Middle frontal gyrus (tissue), 1 donor: ENCODE data around the gene PAFAH1B2.
"Not testable (repeated sequence)": the region's sequence is repeated elsewhere in the genome, so short reads cannot be mapped to it uniquely, and the experiment has no call there.

Experiments used
- DNase-seq: peaks from one replicate; pipeline ENCODE4 v3.0.0-alpha.2; 2015; ENCODE audit warnings: low spot score; ENCODE audit errors: extremely low spot score

PAFAH1B2 gene

GRCh38 chr11:117127171-117127901 is 16.8 kb upstream of the PAFAH1B2 start:
- no peak for DNase-seq

GRCh38 chr11:117128289-117128688 is 15.8 kb upstream of the PAFAH1B2 start:
- no peak for DNase-seq

DNA sequence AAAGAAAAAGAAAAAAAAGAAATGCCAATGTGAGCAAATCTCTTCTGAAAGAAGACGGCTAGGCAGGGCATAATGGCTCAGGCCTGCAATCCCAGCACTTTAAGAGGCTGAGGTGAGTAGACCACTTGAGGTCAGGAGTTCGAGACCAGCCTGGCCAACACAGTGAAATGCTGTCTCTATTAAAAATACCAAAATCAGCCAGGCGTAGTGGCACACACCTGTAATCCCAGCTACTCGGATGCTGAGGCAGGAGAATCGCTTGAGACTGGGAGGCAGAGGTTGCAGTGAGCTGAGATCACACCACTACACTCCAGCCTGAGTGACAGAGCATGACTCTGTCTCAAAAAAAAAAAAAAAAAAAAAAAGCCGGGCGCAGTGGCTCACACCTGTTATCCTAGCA is 13.7 kb upstream of the PAFAH1B2 start:
- DNase-seq = not testable (repeated sequence)

- DNase-seq = no peak
Observed at GRCh38 chr11:117130879-117131278, 13.2 kb upstream of the PAFAH1B2 start.

DNA sequence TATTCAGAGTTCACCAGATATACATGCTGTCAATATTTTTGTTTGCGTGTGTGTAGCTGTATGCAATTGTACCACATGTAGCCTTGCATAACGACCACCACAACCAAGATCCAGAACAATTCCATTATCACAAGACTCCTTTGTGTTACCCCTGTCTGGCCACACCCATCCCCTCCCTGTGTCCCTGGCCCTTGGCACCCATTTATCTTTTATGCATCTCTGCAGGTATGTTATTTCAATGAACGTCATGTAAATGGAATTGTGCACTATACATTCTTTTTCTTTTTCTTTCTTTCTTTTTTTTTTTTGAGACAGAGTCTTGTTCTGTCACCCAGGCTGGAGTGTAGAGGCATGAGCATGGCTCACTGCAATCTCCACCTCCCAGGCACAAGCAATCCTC is 9.7 kb upstream of the PAFAH1B2 start:
- DNase-seq = no peak

DNA sequence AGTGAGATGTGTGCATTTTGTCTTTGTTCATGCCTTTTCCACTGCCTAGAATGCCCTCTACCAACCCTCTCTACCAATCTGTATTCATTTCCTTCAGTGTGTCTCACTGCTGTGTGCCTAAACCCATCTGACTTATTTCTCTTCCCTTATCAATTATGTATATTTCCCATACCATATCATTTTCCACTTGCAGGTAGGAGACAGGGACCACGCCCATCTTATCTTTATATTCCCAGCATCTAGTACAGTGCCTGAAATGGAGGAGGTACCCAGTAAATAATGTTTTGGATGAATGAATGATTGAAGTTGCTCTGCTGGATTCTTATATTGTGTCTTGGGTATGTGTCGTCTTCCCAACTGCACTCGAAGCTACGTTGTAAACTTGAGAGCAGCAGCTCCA is 9.1 kb upstream of the PAFAH1B2 start:
- DNase-seq = not testable (repeated sequence)

- not testable (repeated sequence) for DNase-seq
Observed at GRCh38 chr11:117137223-117138086, 6.6 kb upstream of the PAFAH1B2 start.

GRCh38 chr11:117143390-117143789 is 697 bp upstream of the PAFAH1B2 start:
- no peak for DNase-seq

GRCh38 chr11:117144477-117145392 is 648 bp downstream of the PAFAH1B2 start:
- no peak for DNase-seq

DNA sequence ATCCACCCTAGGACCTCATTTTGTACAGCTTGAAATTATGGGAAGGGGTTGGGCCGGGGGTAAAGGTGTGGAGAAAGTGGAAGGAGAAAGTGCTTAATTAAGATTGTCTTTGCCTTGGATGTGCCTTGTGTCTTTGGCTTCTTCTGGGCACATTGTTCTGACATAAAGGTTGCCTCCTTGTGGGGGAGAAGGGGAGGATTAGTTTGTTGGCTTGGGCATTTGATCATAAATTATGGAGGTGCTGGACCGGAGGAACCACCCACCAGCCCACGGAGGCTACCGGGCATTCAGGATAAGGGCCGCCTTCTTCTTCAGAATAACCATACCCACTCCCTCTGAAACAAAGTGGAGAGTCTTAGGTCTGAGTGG is 1.3 kb downstream of the PAFAH1B2 start:
- no peak for DNase-seq

DNA sequence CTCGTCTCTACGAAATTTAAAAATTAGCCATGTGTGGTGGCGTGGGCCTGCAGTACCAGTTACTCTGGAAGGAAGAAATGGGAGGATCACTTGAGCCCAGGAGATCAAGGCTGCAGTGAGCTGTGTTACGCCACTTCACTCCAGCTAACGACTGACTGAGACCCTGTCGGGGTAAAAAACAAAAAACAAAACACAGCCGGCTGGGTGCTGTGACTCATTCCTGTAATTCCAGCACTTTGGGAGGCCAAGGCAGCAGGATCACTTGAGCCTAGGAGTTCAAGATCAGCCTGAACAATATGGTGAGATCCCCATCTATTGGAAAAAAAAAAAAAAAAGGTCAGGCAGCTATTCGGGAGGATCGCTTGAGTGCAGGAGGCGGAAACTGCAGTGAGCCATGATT is 2.4 kb downstream of the PAFAH1B2 start:
- no peak for DNase-seq

DNA sequence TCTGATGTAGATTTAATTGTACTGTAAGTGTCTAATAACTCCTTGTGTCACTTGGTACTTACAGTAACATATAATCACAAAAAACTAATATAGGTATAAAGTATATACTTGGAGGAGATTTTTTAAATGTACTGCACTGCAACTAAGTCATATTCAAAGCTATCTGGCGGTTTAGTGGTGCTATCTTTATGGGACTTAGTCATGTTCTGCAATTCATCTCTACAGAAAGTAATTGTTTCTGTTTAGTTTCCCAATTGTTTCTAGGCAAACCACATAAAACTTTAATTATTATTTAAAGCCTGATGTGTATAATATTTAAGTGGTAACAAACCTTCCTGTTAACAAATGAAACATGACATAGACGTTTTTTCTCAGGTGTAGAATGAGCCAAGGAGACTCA is 8.0 kb downstream of the PAFAH1B2 start:
- DNase-seq = no peak

GRCh38 chr11:117154468-117154867 is 10.4 kb downstream of the PAFAH1B2 start:
- DNase-seq = no peak

GRCh38 chr11:117157507-117157906 is 13.4 kb downstream of the PAFAH1B2 start:
- DNase-seq = no peak

- DNase-seq = no peak
Observed at GRCh38 chr11:117159892-117160291, 15.8 kb downstream of the PAFAH1B2 start.

DNA sequence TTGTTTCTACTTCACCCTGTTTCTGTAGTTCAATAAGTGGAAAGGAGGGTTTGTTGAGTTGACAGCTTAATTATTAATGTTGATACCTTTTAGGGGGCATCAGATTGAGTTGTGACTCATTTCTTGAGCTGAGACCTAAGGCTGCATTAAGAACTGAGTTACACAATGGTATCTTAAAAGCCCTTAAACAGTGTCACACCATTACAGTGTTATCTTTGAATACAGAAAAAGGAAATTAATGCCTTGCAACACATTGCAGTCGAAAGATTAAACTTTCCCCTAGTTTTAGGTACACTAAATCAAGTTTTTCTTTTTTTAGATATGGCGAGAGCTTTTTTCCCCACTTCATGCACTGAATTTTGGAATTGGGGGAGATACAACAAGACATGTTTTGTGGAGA is 16.7 kb downstream of the PAFAH1B2 start:
- DNase-seq = no peak

GRCh38 chr11:117166491-117166890 is 22.4 kb downstream of the PAFAH1B2 start:
- no peak for DNase-seq

GRCh38 chr11:117169736-117170135 is 25.6 kb downstream of the PAFAH1B2 start:
- DNase-seq = no peak

GRCh38 chr11:117170210-117170609 is 26.1 kb downstream of the PAFAH1B2 start:
- no peak for DNase-seq

- no peak for DNase-seq
Observed at GRCh38 chr11:117171007-117171403, 26.9 kb downstream of the PAFAH1B2 start.

DNA sequence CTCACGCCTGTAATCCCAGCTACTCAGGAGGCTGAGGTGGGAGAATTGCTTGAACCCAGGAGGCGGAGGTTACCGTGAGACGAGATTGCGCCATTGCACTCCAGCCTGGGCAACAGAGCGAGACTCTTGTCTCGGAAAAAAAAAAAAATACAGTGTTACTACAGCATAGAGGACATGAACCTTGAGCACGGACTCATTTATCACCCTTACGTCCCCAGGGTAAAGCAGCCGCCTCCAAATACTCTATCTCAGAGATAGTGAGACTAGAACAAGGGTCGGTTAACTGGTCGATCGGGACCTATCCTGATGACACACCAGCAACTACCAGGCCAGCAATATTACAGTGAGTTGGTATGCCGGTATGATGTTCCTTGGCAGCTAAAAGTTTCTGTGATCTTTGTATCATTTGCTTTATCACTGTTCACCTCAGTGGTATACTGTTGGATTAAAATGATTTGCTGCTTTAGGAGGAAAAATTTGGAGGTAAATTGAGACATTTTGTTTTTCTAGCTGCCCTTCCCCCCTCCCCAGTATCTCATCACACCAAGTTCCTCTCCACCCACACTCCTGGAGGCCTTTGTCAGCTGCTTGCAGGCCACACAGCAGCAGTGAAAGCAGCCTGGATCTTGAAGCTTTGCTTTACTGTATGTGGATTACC is 27.4 kb downstream of the PAFAH1B2 start:
- no peak for DNase-seq
